Peyer's patch (tissue), 4 donors: ENCODE results near the gene GPR87. TPM values are rescaled to one million over a fixed set of nuclear protein-coding genes. Genes with fewer than 3 reads are reported as not detected.

Source experiments
- DNase-seq, 3 donors: peaks; one replicate each; pipeline ENCODE4 v3.0.0-alpha.2; 2017 to 2019
- H3K27ac ChIP-seq, 4 donors: fragments of 200-600 bp; sonication (generic); one replicate each; pipeline ENCODE4 v1.5.1; 2016 to 2019
- H3K27me3 ChIP-seq, 2 donors: fragments of 200-600 bp; sonication (generic); one replicate each; pipeline ENCODE4 v1.5.1; 2019
- H3K36me3 ChIP-seq, 3 donors: fragments of 200-600 bp; sonication (generic); one replicate each; pipeline ENCODE4 v1.5.1; 2016 to 2019
- H3K4me1 ChIP-seq, 4 donors: fragments of 200-600 bp; sonication (generic); one replicate each; pipeline ENCODE4 v1.5.1; 2016 to 2019
- H3K4me3 ChIP-seq, 4 donors: fragments of 200-600 bp; sonication (generic); 1 replicate in 3 of 4; 2 replicates in 1 of 4; pipeline ENCODE4 v1.5.1; 2016 to 2019; ENCODE audit warnings: mild to moderate bottlenecking in 1 of 4
- H3K9me3 ChIP-seq, 4 donors: fragments of 200-600 bp; sonication (generic); one replicate each; pipeline ENCODE4 v1.5.1; 2016 to 2019; ENCODE audit warnings: mild to moderate bottlenecking in 1 of 4
- CTCF ChIP-seq, 6 experiments: fragments of 450-650 bp in 4 of 6; fragments of 200-600 bp in 2 of 6; sonication (generic) in 1 of 6; IDR thresholded peaks; one replicate each; pipeline ENCODE4 v1.5.1; 2017 to 2019; ENCODE audit warnings: antibody characterized with exemption in 6 of 6, mild to moderate bottlenecking in 3 of 6, moderate library complexity in 1 of 6
- POLR2A ChIP-seq, 2 donors: fragments of 450-650 bp; IDR thresholded peaks; one replicate each; pipeline ENCODE4 v1.5.1; 2017; ENCODE audit warnings: antibody characterized with exemption in 2 of 2, mild to moderate bottlenecking in 2 of 2, moderate library complexity in 2 of 2
- total RNA-seq, 4 donors: library from RNA; depleted of rRNA; stranded (reverse); fragments of >200 nt; gene quantifications; one replicate each; pipeline ENCODE4 v1.1.0, GENCODE V29; 2016

The GPR87 gene, protein sequence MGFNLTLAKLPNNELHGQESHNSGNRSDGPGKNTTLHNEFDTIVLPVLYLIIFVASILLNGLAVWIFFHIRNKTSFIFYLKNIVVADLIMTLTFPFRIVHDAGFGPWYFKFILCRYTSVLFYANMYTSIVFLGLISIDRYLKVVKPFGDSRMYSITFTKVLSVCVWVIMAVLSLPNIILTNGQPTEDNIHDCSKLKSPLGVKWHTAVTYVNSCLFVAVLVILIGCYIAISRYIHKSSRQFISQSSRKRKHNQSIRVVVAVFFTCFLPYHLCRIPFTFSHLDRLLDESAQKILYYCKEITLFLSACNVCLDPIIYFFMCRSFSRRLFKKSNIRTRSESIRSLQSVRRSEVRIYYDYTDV
- total RNA-seq = not detected

DNA sequence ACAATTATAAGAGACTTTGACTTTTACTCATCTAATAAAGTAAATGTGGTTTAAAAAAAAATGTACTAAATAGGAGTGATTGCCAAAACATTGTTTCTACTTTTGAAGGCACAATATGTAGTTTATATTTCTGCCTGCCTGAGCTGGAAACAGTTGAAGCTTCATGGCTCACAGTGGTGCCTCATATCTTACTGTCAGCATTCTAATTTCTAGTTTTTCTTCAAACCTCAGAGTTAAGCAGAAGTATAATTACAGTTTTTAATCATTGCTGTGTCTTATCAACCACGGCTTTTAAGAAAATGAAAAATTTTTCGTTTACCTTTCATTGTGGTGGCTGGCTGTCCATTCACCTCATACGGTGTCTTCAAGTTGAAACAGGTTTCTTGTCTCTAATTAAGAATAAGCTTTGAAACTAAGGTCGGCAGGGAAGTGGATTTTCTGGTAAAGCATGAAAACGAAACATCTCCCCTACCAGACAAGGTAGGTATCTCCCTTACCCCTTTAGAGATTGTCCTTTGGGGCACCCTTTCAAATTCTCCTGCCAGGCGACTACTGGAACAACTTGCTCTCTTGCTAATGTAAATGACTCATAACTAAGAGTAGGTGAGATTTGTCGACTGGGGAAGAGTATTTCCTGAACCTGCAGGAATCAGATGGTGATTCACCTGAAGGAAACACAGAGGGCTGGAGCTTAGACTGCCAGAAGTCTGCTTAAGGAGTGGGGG, at the start of gene GPR87:
GPR87 (minus strand) TSS at position 554 of the 725 bp plus-strand sequence. CDS start 16,720 bp downstream, outside the sequence.
- H3K9me3 ChIP-seq = no peaks in the 10 kb centered on the region
- H3K4me3 ChIP-seq = no peak within 1 kb of the TSS
- DNase-seq = no peak
- TF ChIP-seq POLR2A (IDR thresholded peaks at IDR 0.05) = no peak
- TF ChIP-seq CTCF (IDR thresholded peaks at IDR 0.05) = no peak
- no peaks in the 10 kb centered on the region for H3K36me3 ChIP-seq
- no peaks in the 10 kb centered on the region for H3K4me1 ChIP-seq
- no peaks in the 10 kb centered on the region for H3K27me3 ChIP-seq
- H3K27ac ChIP-seq = no peak within 1 kb of the TSS

- Histone ChIP-seq H3K9me3 (no peaks in the 10 kb centered on the region), H3K27me3 (no peaks in the 10 kb centered on the region), H3K36me3 (no peaks in the 10 kb centered on the region), H3K4me3 (no peak overlapping the region), H3K4me1 (no peaks in the 10 kb centered on the region), H3K27ac (no peak overlapping the region)
- no peak for TF ChIP-seq POLR2A (IDR thresholded peaks at IDR 0.05)
- no peak for TF ChIP-seq CTCF (IDR thresholded peaks at IDR 0.05)
- DNase-seq = no peak
These were observed 46.1 kb upstream of the GPR87 start for GRCh38 chr3:151362751-151363174.

DNA sequence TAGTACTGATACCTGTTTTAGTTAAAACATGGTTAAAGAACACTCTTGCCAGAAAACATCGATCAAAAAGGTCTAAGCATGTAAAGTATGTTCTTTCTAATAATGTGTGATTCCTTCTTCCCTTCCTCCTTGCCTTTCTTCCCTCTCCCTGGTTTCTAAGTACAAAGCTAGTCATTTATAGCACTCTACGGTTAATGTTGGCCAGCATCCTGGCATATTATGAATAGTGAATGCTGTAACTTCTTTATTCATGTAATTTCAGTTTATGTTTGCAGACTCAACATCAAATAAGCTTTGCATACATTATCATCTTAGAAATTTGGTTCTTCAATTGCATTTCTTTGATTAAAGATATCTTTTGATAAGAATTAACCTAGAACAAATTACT, 40.8 kb upstream of the GPR87 start:
- H3K27ac ChIP-seq = no peak overlapping the region
- H3K4me3 ChIP-seq = no peak overlapping the region
- H3K4me1 ChIP-seq = no peaks in the 10 kb centered on the region
- no peak for DNase-seq
- no peaks in the 10 kb centered on the region for H3K27me3 ChIP-seq
- no peak for TF ChIP-seq CTCF (IDR thresholded peaks at IDR 0.05)
- H3K9me3 ChIP-seq = no peaks in the 10 kb centered on the region
- no peaks in the 10 kb centered on the region for H3K36me3 ChIP-seq

DNA sequence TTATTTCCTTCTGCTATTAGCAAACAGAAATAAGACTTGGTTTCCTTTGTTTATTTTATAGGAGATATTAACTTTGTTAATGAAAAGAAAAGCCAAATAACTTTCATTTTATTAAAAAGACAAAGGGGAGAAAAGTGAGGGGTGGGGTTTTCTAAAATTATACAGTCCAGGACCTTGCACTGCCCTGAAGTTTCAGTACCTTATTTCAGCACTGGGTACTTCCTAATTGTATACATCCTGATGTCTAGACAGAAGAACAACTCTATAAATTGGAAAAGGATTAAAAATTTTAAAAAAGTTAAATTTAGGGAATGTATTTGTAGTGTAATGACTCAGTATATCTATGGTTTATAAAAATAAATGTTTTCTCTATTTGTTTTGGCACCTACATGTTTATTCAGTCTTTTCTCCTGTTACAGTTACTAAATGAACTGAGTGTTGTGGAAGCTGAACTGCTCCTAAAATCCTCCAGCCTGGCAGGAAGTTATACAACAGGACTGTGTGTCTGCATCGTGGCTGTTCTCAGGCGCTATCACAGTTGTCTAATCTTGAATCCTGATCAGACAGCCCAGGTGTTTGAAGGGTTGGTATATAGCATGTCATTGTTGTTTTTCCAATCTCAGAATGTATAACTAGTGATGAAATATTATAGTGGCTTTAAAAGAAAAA, 40.3 kb upstream of the GPR87 start:
- H3K27ac ChIP-seq = no peak overlapping the region
- no peak overlapping the region for H3K4me3 ChIP-seq
- TF ChIP-seq POLR2A (IDR thresholded peaks at IDR 0.05) (no peak), CTCF (IDR thresholded peaks at IDR 0.05) (no peak)
- DNase-seq = no peak
- H3K4me1 ChIP-seq = no peaks in the 10 kb centered on the region
- no peaks in the 10 kb centered on the region for H3K27me3 ChIP-seq
- no peaks in the 10 kb centered on the region for H3K36me3 ChIP-seq
- H3K9me3 ChIP-seq = no peaks in the 10 kb centered on the region

DNA sequence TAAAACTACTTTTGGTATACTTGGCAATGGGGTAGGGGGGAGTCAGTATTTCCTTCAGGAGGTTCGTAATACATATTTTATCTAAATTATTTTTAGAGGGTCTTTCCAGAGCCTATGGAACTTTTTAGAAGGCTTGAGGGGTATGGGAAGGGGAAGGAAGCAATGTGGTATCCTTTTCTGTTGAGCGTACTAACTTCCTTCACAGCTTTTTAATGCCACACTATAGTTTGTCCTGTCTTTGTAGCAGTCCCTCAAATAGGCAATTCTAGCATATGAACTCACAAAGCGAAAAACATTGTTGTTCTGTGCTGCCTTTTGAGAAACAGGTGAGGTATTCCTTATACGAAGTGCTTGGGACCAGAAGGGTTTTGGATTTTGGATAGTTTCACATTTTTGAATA, 35.0 kb upstream of the GPR87 start:
- H3K36me3 ChIP-seq = no peaks in the 10 kb centered on the region
- H3K27me3 ChIP-seq = no peaks in the 10 kb centered on the region
- TF ChIP-seq POLR2A (IDR thresholded peaks at IDR 0.05) (no peak), CTCF (IDR thresholded peaks at IDR 0.05) (no peak)
- H3K4me3 ChIP-seq = no peak overlapping the region
- no peak for DNase-seq
- no peaks in the 10 kb centered on the region for H3K4me1 ChIP-seq
- H3K9me3 ChIP-seq = no peaks in the 10 kb centered on the region
- no peak overlapping the region for H3K27ac ChIP-seq
